ENCODE results near the gene FOXRED1. TPM values are rescaled to one million over a fixed set of nuclear protein-coding genes. Genes with fewer than 3 reads are reported as not detected.

FOXRED1 gene
- total and polyA plus RNA-seq, 7 experiments from 2014 or later: 20.4 to 42.7 (median 34.3) TPM

Other genes with a start within 250 kb of the FOXRED1 start
- gene CDON, start 206.3 kb upstream of the FOXRED1 start, total RNA-seq: 1 to 10 TPM; 1.5 to 4.8 (median 2.3) TPM
- gene CDON, start 206.3 kb upstream of the FOXRED1 start, polyA plus RNA-seq: under 1 TPM; 0.24 to 0.69 TPM
- 10 to 100 TPM; 30.1 to 49.6 (median 43.8) TPM for gene RPUSD4, start 57.5 kb upstream of the FOXRED1 start, total RNA-seq
- gene RPUSD4, start 57.5 kb upstream of the FOXRED1 start, polyA plus RNA-seq: 10 to 100 TPM; 15.4 to 25.8 TPM
- gene FAM118B, start 57.4 kb upstream of the FOXRED1 start, total RNA-seq: 10 to 100 TPM in 3 of 5 experiments, 1 to 10 TPM in 2; 4.0 to 10.9 (median 10.5) TPM
- gene FAM118B, start 57.4 kb upstream of the FOXRED1 start, polyA plus RNA-seq: 10 to 100 TPM; 12.2 to 14.7 TPM
- gene SRPRA, start 259 bp upstream of the FOXRED1 start, total RNA-seq: 100 to 1,000 TPM; 141 to 179 (median 150) TPM
- 100 to 1,000 TPM in 1 of 2 donors, 10 to 100 TPM in 1; 81.6 to 144 TPM for gene SRPRA, start 259 bp upstream of the FOXRED1 start, polyA plus RNA-seq
- 10 to 100 TPM; 12.9 to 21.5 (median 17.9) TPM for gene TIRAP, start 13.9 kb downstream of the FOXRED1 start, total RNA-seq
- 10 to 100 TPM in 1 of 2 donors, 1 to 10 TPM in 1; 9.6 to 15.3 TPM for gene TIRAP, start 13.9 kb downstream of the FOXRED1 start, polyA plus RNA-seq
- 10 to 100 TPM; 11.0 to 37.2 (median 17.4) TPM for gene DCPS, start 34.9 kb downstream of the FOXRED1 start, total RNA-seq
- 10 to 100 TPM; 37.9 to 39.2 TPM for gene DCPS, start 34.9 kb downstream of the FOXRED1 start, polyA plus RNA-seq
- 10 to 100 TPM in 1 of 5 experiments, 1 to 10 TPM in 4; 2.7 to 13.4 (median 4.7) TPM for gene ST3GAL4, start 86.5 kb downstream of the FOXRED1 start, total RNA-seq
- gene ST3GAL4, start 86.5 kb downstream of the FOXRED1 start, polyA plus RNA-seq: 1 to 10 TPM; 4.0 to 4.1 TPM